NCI-H1417 (cell line): ENCODE data around the gene SLC6A19.

Source experiments
- DNase-seq, 3 experiments: peaks; one replicate each; lab custom pipeline; 2025; lab: John Stamatoyannopoulos, UW

The SLC6A19 gene

GRCh38 chr5:1244255-1244654, 42.9 kb downstream of the SLC6A19 start:
- no peak for DNase-seq

- DNase-seq = peak in 1 of 3 experiments; percentile 37
These were observed 43.6 kb downstream of the SLC6A19 start for GRCh38 chr5:1244976-1245375.

- DNase-seq = peak in 2 of 3 experiments; percentile 79 to 80
These were observed 44.6 kb downstream of the SLC6A19 start for GRCh38 chr5:1245905-1246576.

GRCh38 chr5:1246711-1247431, 45.5 kb downstream of the SLC6A19 start:
- DNase-seq = peak; percentile 12 to 81 (median 67)

GRCh38 chr5:1247811-1248210, 46.4 kb downstream of the SLC6A19 start:
- DNase-seq = peak in 1 of 3 experiments; percentile 20

- DNase-seq = no peak
These were observed 48.2 kb downstream of the SLC6A19 start for GRCh38 chr5:1249366-1250280.

- no peak for DNase-seq
These were observed 50.5 kb downstream of the SLC6A19 start for GRCh38 chr5:1251678-1252580.

- no peak for DNase-seq
These were observed 51.3 kb downstream of the SLC6A19 start for GRCh38 chr5:1252681-1253080.

GRCh38 chr5:1253456-1254105, 52.2 kb downstream of the SLC6A19 start:
- DNase-seq = no peak

- no peak for DNase-seq
These were observed 52.8 kb downstream of the SLC6A19 start for GRCh38 chr5:1254196-1254595.

- DNase-seq = peak in 1 of 3 experiments; percentile 45
These were observed 53.7 kb downstream of the SLC6A19 start for GRCh38 chr5:1255081-1255561.

GRCh38 chr5:1256776-1257175, 55.4 kb downstream of the SLC6A19 start:
- no peak for DNase-seq

- DNase-seq = no peak
These were observed 56.0 kb downstream of the SLC6A19 start for GRCh38 chr5:1257363-1257762.

GRCh38 chr5:1257841-1258240, 56.4 kb downstream of the SLC6A19 start:
- no peak for DNase-seq

- DNase-seq = no peak
These were observed 58.5 kb downstream of the SLC6A19 start for GRCh38 chr5:1259806-1260480.

- no peak for DNase-seq
These were observed 60.2 kb downstream of the SLC6A19 start for GRCh38 chr5:1261643-1262042.

- DNase-seq = peak in 2 of 3 experiments; percentile 33 to 47
These were observed 61.0 kb downstream of the SLC6A19 start for GRCh38 chr5:1262381-1262780.

GRCh38 chr5:1264211-1264610, 62.8 kb downstream of the SLC6A19 start:
- no peak for DNase-seq

GRCh38 chr5:1265026-1265425, 63.6 kb downstream of the SLC6A19 start:
- DNase-seq = no peak
